HG02798 (cell line): ENCODE data around the gene GGPS1.

Source experiments
- ATAC-seq: cut with Tn5 transposase; IDR thresholded peaks from one replicate; pipeline ENCODE4 v1.9.1; 2021; ENCODE audit warnings: mild to moderate bottlenecking; ENCODE audit not compliant: unreplicated experiment, poor library complexity

The GGPS1 gene

GRCh38 chr1:235391874-235392273 is 63.5 kb downstream of the GGPS1 start:
- no peak for ATAC-seq
